MCF 10A (cell line): ENCODE results near the gene TMEM18. TPM values are rescaled to one million over a fixed set of nuclear protein-coding genes. Genes with fewer than 3 reads are reported as not detected.

ENCODE experiments used
- BruUV-seq: library from RNA; stranded (reverse); fragments of 400-500 nt; replicated peaks from 2 replicates; lab custom pipeline; 2021; lab: Mats Ljungman, UMichigan
- CTCF ChIA-PET: fragments of 300-600 bp; sonication (Branson Sonifier 250); formaldehyde crosslinking; extraction: SDS; loops from one replicate; lab custom pipeline; 2021; ENCODE audit warnings: antibody characterized with exemption, inconsistent platforms; lab: Yijun Ruan, JAX
- POLR2A ChIA-PET: fragments of 300-600, 350-650 bp; sonication (Branson Sonifier 250); formaldehyde crosslinking; extraction: SDS; loops from one replicate; lab custom pipeline; 2020; ENCODE audit warnings: antibody characterized with exemption, inconsistent platforms; lab: Yijun Ruan, JAX
- DNase-seq: peaks from one replicate; pipeline ENCODE4 v3.0.0-alpha.2; 2018; ENCODE audit not compliant: unreplicated experiment
- H3K27ac Mint-ChIP-seq: one replicate; pipeline ENCODE4 v1.8.0; 2022; ENCODE audit warnings: mild to moderate bottlenecking, low read depth, mixed read lengths; ENCODE audit not compliant: unreplicated experiment
- H3K27me3 Mint-ChIP-seq: one replicate; pipeline ENCODE4 v1.8.0; 2022; ENCODE audit warnings: mixed read lengths; ENCODE audit not compliant: insufficient read depth, unreplicated experiment
- H3K36me3 Mint-ChIP-seq: one replicate; pipeline ENCODE4 v1.8.0; 2022; ENCODE audit warnings: mild to moderate bottlenecking, moderate library complexity, mixed read lengths; ENCODE audit not compliant: insufficient read depth, unreplicated experiment
- H3K4me1 Mint-ChIP-seq: one replicate; pipeline ENCODE4 v1.8.0; 2022; ENCODE audit warnings: mixed read lengths; ENCODE audit not compliant: insufficient read depth, unreplicated experiment
- H3K4me3 Mint-ChIP-seq: one replicate; pipeline ENCODE4 v1.8.0; 2022; ENCODE audit warnings: mild to moderate bottlenecking, moderate library complexity, mixed read lengths; ENCODE audit not compliant: unreplicated experiment
- H3K9me3 Mint-ChIP-seq: one replicate; pipeline ENCODE4 v1.8.0; 2022; ENCODE audit warnings: mixed read lengths; ENCODE audit not compliant: unreplicated experiment
- CTCF ChIP-seq: fragments of 200-600 bp; IDR thresholded peaks from one replicate; pipeline ENCODE4 v1.8.0; 2022; ENCODE audit warnings: antibody characterized with exemption, mild to moderate bottlenecking; ENCODE audit not compliant: unreplicated experiment
- intact Hi-C: fragments of 100-400 bp; cut with micrococcal nuclease; formaldehyde crosslinking; loops from 2 replicates; pipeline ENCODE4 v1.14.1; 2022
- total RNA-seq: library from RNA; stranded (reverse); gene quantifications from 2 replicates; pipeline ENCODE4 v1.2.3, GENCODE V29; 2022

TMEM18 gene
- total RNA-seq, 1 experiment from 2014 or later: 25.1 TPM

GRCh38 chr2:641872-642815, 35.1 kb downstream of the TMEM18 start:
- no peak overlapping the region for H3K27ac Mint-ChIP-seq
- TF ChIP-seq CTCF: no peak
- DNase-seq: peak; percentile 12
- peaks cover 4% of the 10 kb centered on the region for H3K4me1 Mint-ChIP-seq
- H3K4me3 Mint-ChIP-seq: no peak overlapping the region
- intact Hi-C loops: no loop called here
- peaks cover 30% of the 10 kb centered on the region for H3K27me3 Mint-ChIP-seq
- CTCF ChIA-PET: no interaction called here
- no peaks in the 10 kb centered on the region for H3K36me3 Mint-ChIP-seq
- no peaks in the 10 kb centered on the region for H3K9me3 Mint-ChIP-seq
- no TSS peak for BruUV-seq
- POLR2A ChIA-PET: no interaction called here

GRCh38 chr2:641164-641871, 35.9 kb downstream of the TMEM18 start:
- BruUV-seq: no TSS peak
- Mint-ChIP-seq H3K36me3 (no peaks in the 10 kb centered on the region), H3K4me1 (peaks cover 9% of the 10 kb centered on the region), H3K9me3 (no peaks in the 10 kb centered on the region), H3K27ac (no peak overlapping the region), H3K4me3 (no peak overlapping the region), H3K27me3 (peaks cover 22% of the 10 kb centered on the region)
- ChIA-PET CTCF (interaction anchor here (7.7 kb wide), 1 partner anchor 111 kb away, joined by 88 read pairs; no protein-coding TSS in a partner anchor), POLR2A (interaction anchor here (1.2 kb wide), 1 partner anchor 26 kb away, joined by 4 read pairs; no protein-coding TSS in a partner anchor)
- no peak for DNase-seq
- intact Hi-C loops: no loop called here
- no peak for TF ChIP-seq CTCF

GRCh38 chr2:639703-640102, 37.5 kb downstream of the TMEM18 start:
- no peaks in the 10 kb centered on the region for H3K9me3 Mint-ChIP-seq
- peaks cover 13% of the 10 kb centered on the region for H3K4me1 Mint-ChIP-seq
- no peaks in the 10 kb centered on the region for H3K36me3 Mint-ChIP-seq
- H3K27ac Mint-ChIP-seq: no peak overlapping the region
- intact Hi-C loops: no loop called here
- BruUV-seq: no TSS peak
- ChIA-PET CTCF (interaction anchor here (0.6 to 7.7 kb wide), 5 partner anchors 72 to 1117 kb away, joined by 3 to 88 read pairs (median 3); no protein-coding TSS in a partner anchor), POLR2A (interaction anchor here (1.2 kb wide), 1 partner anchor 27 kb away, joined by 4 read pairs; no protein-coding TSS in a partner anchor)
- DNase-seq: no peak
- H3K27me3 Mint-ChIP-seq: peaks cover 13% of the 10 kb centered on the region
- no peak for TF ChIP-seq CTCF
- no peak overlapping the region for H3K4me3 Mint-ChIP-seq
